A549 (cell line): Measurements from ENCODE around the gene PCDHA8. TPM values are rescaled to one million over a fixed set of nuclear protein-coding genes. Genes with fewer than 3 reads are reported as not detected.

Experiments
- ATAC-seq, 2 experiments: fragments of 200-7000 bp in 1 of 2; fragments of >200 bp in 1 of 2; cut with Nextera tagmentation in 1 of 2; cut with Tn5 transposase in 1 of 2; 3 replicates each; pipeline versions ENCODE4 v1.8.0 to v1.9.1; 2018 to 2020; ENCODE audit warnings: mild to moderate bottlenecking in 1 of 2, moderate library complexity in 1 of 2
- CTCF ChIA-PET: fragments of 300-600 bp; sonication (Branson Sonifier 250); formaldehyde crosslinking; extraction: SDS; loops from one replicate; lab custom pipeline; 2021; ENCODE audit warnings: antibody characterized with exemption, inconsistent platforms; lab: Yijun Ruan, JAX
- POLR2A ChIA-PET: fragments of 350-600 bp; formaldehyde crosslinking; extraction: SDS; loops from one replicate; lab custom pipeline; 2021; ENCODE audit warnings: antibody characterized with exemption, inconsistent platforms; lab: Yijun Ruan, JAX
- DNase-seq, 2 experiments: peaks; one replicate each; pipeline versions ENCODE4 v3.0.0 to v3.0.0-alpha.2; 2011 to 2016; ENCODE audit warnings: low read depth in 1 of 2, low spot score in 1 of 2
- FAIRE-seq: peaks from 2 replicates; lab custom pipeline; 2011; peaks lifted over from hg19 to GRCh38; lab: Jason Lieb, UNC
- H3K27ac ChIP-seq, 2 experiments: fragments of >200 bp; sonication (Bioruptor Twin); formaldehyde crosslinking; 3 replicates each; pipeline ENCODE4 v1.5.1; 2016 to 2017
- H3K4me1 ChIP-seq: fragments of >200 bp; sonication (Bioruptor Twin); formaldehyde crosslinking; 3 replicates; pipeline ENCODE4 v1.6.1; 2016
- H3K4me2 ChIP-seq: fragments of >200 bp; sonication (Bioruptor Twin); formaldehyde crosslinking; 3 replicates; pipeline ENCODE4 v1.6.1; 2016
- H3K4me3 ChIP-seq: fragments of >200 bp; sonication (Bioruptor Twin); formaldehyde crosslinking; 3 replicates; pipeline ENCODE4 v1.5.1; 2016
- H3K9me3 ChIP-seq: fragments of >200 bp; sonication (Bioruptor Twin); formaldehyde crosslinking; 3 replicates; pipeline ENCODE4 v1.6.1; 2016
- BCL3 ChIP-seq: fragments of >200 bp; sonication (Bioruptor Twin); formaldehyde crosslinking; IDR thresholded peaks from 3 replicates; pipeline ENCODE4 v1.6.1; 2016
- CBX8 ChIP-seq: fragments of 200-600 bp; sonication (generic); IDR thresholded peaks from 2 replicates; pipeline ENCODE4 v1.6.1; 2016
- CEBPB ChIP-seq, 2 experiments: fragments of >200 bp in 1 of 2; sonication (Bioruptor Twin) in 1 of 2; formaldehyde crosslinking in 1 of 2; IDR thresholded peaks; 2 replicates each; pipeline ENCODE4 v1.6.1; 2012 to 2016
- CHD2 ChIP-seq: fragments of 150-350 bp; IDR thresholded peaks from 2 replicates; pipeline ENCODE4 v1.6.1; 2014; ENCODE audit warnings: low read length; ENCODE audit not compliant: partially characterized antibody
- CHD4 ChIP-seq: fragments of 200-600 bp; sonication (generic); IDR thresholded peaks from 2 replicates; pipeline ENCODE4 v1.6.1; 2016; ENCODE audit warnings: antibody characterized with exemption, mild to moderate bottlenecking, borderline replicate concordance
- ESRRA ChIP-seq: fragments of 150-350 bp; IDR thresholded peaks from 2 replicates; pipeline ENCODE4 v1.6.1; 2014; ENCODE audit warnings: mild to moderate bottlenecking, low read length, borderline replicate concordance
- FOSB ChIP-seq: fragments of 250-450 bp; sonication (Bioruptor Pico); IDR thresholded peaks from 2 replicates; pipeline ENCODE4 v1.5.0; 2020; ENCODE audit warnings: mild to moderate bottlenecking, moderate library complexity
- HDAC2 ChIP-seq: fragments of 200-600 bp; sonication (generic); IDR thresholded peaks from 2 replicates; pipeline ENCODE4 v1.6.1; 2016
- HOXA7 ChIP-seq: fragments of 250-450 bp; sonication (Bioruptor Pico); IDR thresholded peaks from 2 replicates; pipeline ENCODE4 v1.5.0; 2020; ENCODE audit warnings: mild to moderate bottlenecking, moderate library complexity
- HOXB13 ChIP-seq: fragments of 250-450 bp; sonication (Bioruptor Pico); IDR thresholded peaks from 2 replicates; pipeline ENCODE4 v1.5.0; 2020; ENCODE audit warnings: low read depth, mild to moderate bottlenecking, moderate library complexity
- KDM5A ChIP-seq: fragments of 200-600 bp; sonication (generic); IDR thresholded peaks from 2 replicates; pipeline ENCODE4 v1.6.1; 2016; ENCODE audit warnings: antibody characterized with exemption, mild to moderate bottlenecking
- MAFK ChIP-seq: fragments of 450-650 bp; IDR thresholded peaks from 2 replicates; pipeline ENCODE4 v1.6.1; 2014; ENCODE audit not compliant: partially characterized antibody
- MAX ChIP-seq: IDR thresholded peaks from 2 replicates; pipeline ENCODE4 v1.6.1; 2012
- MYC ChIP-seq: IDR thresholded peaks from 2 replicates; pipeline ENCODE4 v1.6.1; 2012; ENCODE audit warnings: mild to moderate bottlenecking, inconsistent platforms, low read length, improper control_type of control experiment, borderline replicate concordance
- PBX3 ChIP-seq: IDR thresholded peaks from 2 replicates; pipeline ENCODE4 v1.6.1; 2012
- ZC3H11A ChIP-seq: fragments of 450-650 bp; IDR thresholded peaks from 2 replicates; pipeline ENCODE4 v1.6.1; 2014; ENCODE audit warnings: antibody characterized with exemption, mild to moderate bottlenecking
- ZFP36 ChIP-seq: fragments of 450-650 bp; IDR thresholded peaks from 2 replicates; pipeline ENCODE4 v1.6.1; 2014; ENCODE audit warnings: borderline replicate concordance; ENCODE audit not compliant: partially characterized antibody
- WGBS: methylation state at CpG from one replicate; pipeline ENCODE4 v1.1.6; 2017; ENCODE audit errors: missing lambda C conversion rate; 5-methylcytosine and 5-hydroxymethylcytosine counted together
- polyA plus RNA-seq, 4 experiments: library from polyadenylated mRNA; depleted of rRNA in 3 of 4; stranded (reverse); fragments of >200 nt; fragmentation: RNase III in 1 of 4; extraction: RNeasy Plus Mini Kit Qiagen cat#74134 plus additional on column Dnase treatment in 1 of 4; gene quantifications; 2 replicates in 3 of 4; 3 replicates in 1 of 4; pipeline ENCODE4 v1.2.3, GENCODE V29; 2011 to 2017
- TF ChIP-seq, protein P1 (sequence below): fragments of 450-650 bp; IDR thresholded peaks from 2 replicates; pipeline ENCODE4 v1.6.1; 2014; ENCODE audit warnings: antibody characterized with exemption
- TF ChIP-seq, protein P2 (sequence below): fragments of 150-350 bp; IDR thresholded peaks from 2 replicates; pipeline ENCODE4 v1.6.1; 2014; ENCODE audit warnings: low read depth, mild to moderate bottlenecking, low read length

The PCDHA8 gene
- polyA plus RNA-seq, 2 of the 4 experiments (the other 2 are of a cell fraction): 0.10 to 0.16 TPM

- Histone ChIP-seq H3K4me2 (no peak overlapping the region), H3K27ac (no peak overlapping the region), H3K4me3 (no peak overlapping the region), H3K9me3 (no peaks in the 10 kb centered on the region), H3K4me1 (no peaks in the 10 kb centered on the region)
- ChIA-PET CTCF (interaction anchor here (1.4 kb wide), 1 partner anchor 72 kb away, joined by 5 read pairs; no protein-coding TSS in a partner anchor), POLR2A (no interaction called here)
- WGBS: 89% methylated on average over 35 of the region's 37 CpGs
- DNase-seq: no peak
- TF ChIP-seq, protein P1, sequence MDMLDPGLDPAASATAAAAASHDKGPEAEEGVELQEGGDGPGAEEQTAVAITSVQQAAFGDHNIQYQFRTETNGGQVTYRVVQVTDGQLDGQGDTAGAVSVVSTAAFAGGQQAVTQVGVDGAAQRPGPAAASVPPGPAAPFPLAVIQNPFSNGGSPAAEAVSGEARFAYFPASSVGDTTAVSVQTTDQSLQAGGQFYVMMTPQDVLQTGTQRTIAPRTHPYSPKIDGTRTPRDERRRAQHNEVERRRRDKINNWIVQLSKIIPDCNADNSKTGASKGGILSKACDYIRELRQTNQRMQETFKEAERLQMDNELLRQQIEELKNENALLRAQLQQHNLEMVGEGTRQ: no peak
- TF ChIP-seq MYC: no peak
- no peak for TF ChIP-seq CHD2
- TF ChIP-seq, protein P2, sequence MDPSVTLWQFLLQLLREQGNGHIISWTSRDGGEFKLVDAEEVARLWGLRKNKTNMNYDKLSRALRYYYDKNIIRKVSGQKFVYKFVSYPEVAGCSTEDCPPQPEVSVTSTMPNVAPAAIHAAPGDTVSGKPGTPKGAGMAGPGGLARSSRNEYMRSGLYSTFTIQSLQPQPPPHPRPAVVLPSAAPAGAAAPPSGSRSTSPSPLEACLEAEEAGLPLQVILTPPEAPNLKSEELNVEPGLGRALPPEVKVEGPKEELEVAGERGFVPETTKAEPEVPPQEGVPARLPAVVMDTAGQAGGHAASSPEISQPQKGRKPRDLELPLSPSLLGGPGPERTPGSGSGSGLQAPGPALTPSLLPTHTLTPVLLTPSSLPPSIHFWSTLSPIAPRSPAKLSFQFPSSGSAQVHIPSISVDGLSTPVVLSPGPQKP: no peak
- TF ChIP-seq PBX3: no peak
- no peak for TF ChIP-seq CBX8
- no peak for TF ChIP-seq CEBPB (IDR thresholded peaks at IDR 0.05)
- TF ChIP-seq BCL3: no peak
- no peak for TF ChIP-seq KDM5A
- TF ChIP-seq MAFK: no peak
- ATAC-seq: no peak
- FAIRE-seq: no peak
Measured at GRCh38 chr5:140877262-140877581, 36.2 kb downstream of the PCDHA8 start.

DNA sequence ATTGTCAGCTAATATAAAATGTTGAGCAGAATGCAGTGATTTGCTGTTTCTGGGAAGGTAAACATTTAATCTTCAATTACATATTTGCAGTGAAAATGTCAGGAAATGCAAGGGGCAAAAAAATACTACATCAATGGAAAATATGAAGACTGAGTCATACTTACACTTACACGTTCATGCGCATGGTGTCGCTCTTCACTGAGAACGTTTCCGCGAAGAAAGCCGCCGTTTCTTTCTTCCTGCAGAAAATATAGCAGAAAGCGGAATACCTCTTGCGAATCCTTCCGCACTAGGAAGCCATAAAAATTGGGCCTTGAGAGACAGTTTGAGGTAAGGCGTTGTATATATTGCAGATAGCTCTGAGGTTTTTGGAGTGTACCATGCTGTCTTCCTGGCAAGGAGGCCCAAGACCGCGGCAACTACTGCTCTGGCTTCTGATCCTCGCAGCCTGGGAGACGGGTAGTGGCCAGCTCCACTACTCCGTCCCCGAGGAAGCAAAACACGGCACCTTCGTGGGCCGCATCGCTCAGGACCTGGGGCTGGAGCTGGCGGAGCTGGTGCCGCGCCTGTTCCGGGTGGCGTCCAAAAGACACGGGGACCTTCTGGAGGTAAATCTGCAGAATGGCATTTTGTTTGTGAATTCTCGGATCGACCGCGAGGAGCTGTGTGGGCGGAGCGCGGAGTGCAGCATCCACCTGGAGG lies 41.1 kb downstream of the PCDHA8 start, which contains the start of gene PCDHA13:
PCDHA13 (plus strand) TSS at position 236 of the 702 bp plus-strand sequence; CDS start at position 381, 145 bp downstream.
- POLR2A ChIA-PET: no interaction called here
- CTCF ChIA-PET: interaction anchor here (1.1 kb wide), 1 partner anchor 44 kb away, joined by 4 read pairs; the partner anchor contains the start of gene PCDHAC1
- no peak within 1 kb of the TSS for H3K27ac ChIP-seq
- ATAC-seq (no peak), DNase-seq (no peak), FAIRE-seq (no peak)
- 73% methylated on average over 33 of the region's 35 CpGs for WGBS
- peaks cover 4% of the 10 kb centered on the region; the same call in 2 of the 3 replicates for H3K9me3 ChIP-seq
- TF ChIP-seq ESRRA: no peak
- TF ChIP-seq CHD2: no peak
- TF ChIP-seq HOXB13: no peak
- no peak for TF ChIP-seq FOSB (CRISPR knock-in tag)
- no peak for TF ChIP-seq HOXA7 (CRISPR knock-in tag)
- no peak for TF ChIP-seq CHD4
- TF ChIP-seq HDAC2: no peak
- no peak for TF ChIP-seq ZC3H11A
- TF ChIP-seq MAFK: no peak
- no peak for TF ChIP-seq KDM5A
- TF ChIP-seq ZFP36: no peak
- TF ChIP-seq MAX: no peak
- no peaks in the 10 kb centered on the region for H3K4me1 ChIP-seq
- no peak within 1 kb of the TSS for H3K4me3 ChIP-seq
- H3K4me2 ChIP-seq: no peak within 1 kb of the TSS
